MCF 10A (cell line): ENCODE data around the gene AKAP8. TPM values are rescaled to one million over a fixed set of nuclear protein-coding genes. Genes with fewer than 3 reads are reported as not detected.
"Not testable (repeated sequence)": the region's sequence is repeated elsewhere in the genome, so short reads cannot be mapped to it uniquely, and the experiment has no call there.

Experiments
- BruUV-seq: library from RNA; stranded (reverse); fragments of 400-500 nt; replicated peaks from 2 replicates; lab custom pipeline; 2021; lab: Mats Ljungman, UMichigan
- CTCF ChIA-PET: fragments of 300-600 bp; sonication (Branson Sonifier 250); formaldehyde crosslinking; extraction: SDS; loops from one replicate; lab custom pipeline; 2021; ENCODE audit warnings: antibody characterized with exemption, inconsistent platforms; lab: Yijun Ruan, JAX
- POLR2A ChIA-PET: fragments of 300-600, 350-650 bp; sonication (Branson Sonifier 250); formaldehyde crosslinking; extraction: SDS; loops from one replicate; lab custom pipeline; 2020; ENCODE audit warnings: antibody characterized with exemption, inconsistent platforms; lab: Yijun Ruan, JAX
- DNase-seq: peaks from one replicate; pipeline ENCODE4 v3.0.0-alpha.2; 2018; ENCODE audit not compliant: unreplicated experiment
- H3K27ac Mint-ChIP-seq: one replicate; pipeline ENCODE4 v1.8.0; 2022; ENCODE audit warnings: mild to moderate bottlenecking, low read depth, mixed read lengths; ENCODE audit not compliant: unreplicated experiment
- H3K27me3 Mint-ChIP-seq: one replicate; pipeline ENCODE4 v1.8.0; 2022; ENCODE audit warnings: mixed read lengths; ENCODE audit not compliant: insufficient read depth, unreplicated experiment
- H3K36me3 Mint-ChIP-seq: one replicate; pipeline ENCODE4 v1.8.0; 2022; ENCODE audit warnings: mild to moderate bottlenecking, moderate library complexity, mixed read lengths; ENCODE audit not compliant: insufficient read depth, unreplicated experiment
- H3K4me1 Mint-ChIP-seq: one replicate; pipeline ENCODE4 v1.8.0; 2022; ENCODE audit warnings: mixed read lengths; ENCODE audit not compliant: insufficient read depth, unreplicated experiment
- H3K4me3 Mint-ChIP-seq: one replicate; pipeline ENCODE4 v1.8.0; 2022; ENCODE audit warnings: mild to moderate bottlenecking, moderate library complexity, mixed read lengths; ENCODE audit not compliant: unreplicated experiment
- H3K9me3 Mint-ChIP-seq: one replicate; pipeline ENCODE4 v1.8.0; 2022; ENCODE audit warnings: mixed read lengths; ENCODE audit not compliant: unreplicated experiment
- intact Hi-C: fragments of 100-400 bp; cut with micrococcal nuclease; formaldehyde crosslinking; loops from 2 replicates; pipeline ENCODE4 v1.14.1; 2022
- total RNA-seq: library from RNA; stranded (reverse); gene quantifications from 2 replicates; pipeline ENCODE4 v1.2.3, GENCODE V29; 2022
- TF ChIP-seq, protein P1 (sequence below): fragments of 200-600 bp; IDR thresholded peaks from one replicate; pipeline ENCODE4 v1.8.0; 2022; ENCODE audit warnings: antibody characterized with exemption, mild to moderate bottlenecking; ENCODE audit not compliant: unreplicated experiment

The AKAP8 gene
- total RNA-seq, 1 experiment from 2014 or later, result 37.8 TPM

DNA sequence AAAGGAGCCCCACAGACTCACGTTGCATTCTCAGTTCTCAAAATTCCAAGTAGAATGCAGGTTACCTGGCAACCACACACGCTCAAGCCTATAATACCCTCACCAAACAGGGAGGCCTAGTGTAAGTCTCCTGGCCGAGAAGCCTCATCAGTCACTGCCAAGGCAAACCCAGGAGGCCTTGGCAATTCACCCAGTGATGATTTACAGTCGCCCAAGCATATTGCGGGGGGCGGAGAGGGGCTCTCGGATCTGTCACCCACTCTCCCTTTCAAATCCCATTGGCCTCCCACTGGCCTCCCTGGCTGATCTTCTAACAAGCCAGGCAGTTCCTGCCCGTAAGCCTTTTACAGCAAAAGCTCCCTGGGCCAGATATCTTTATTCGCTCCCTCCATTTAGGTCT is 38.1 kb upstream of the AKAP8 start:
- Mint-ChIP-seq H3K27me3 (no peaks in the 10 kb centered on the region), H3K4me3 (peak overlapping the region; percentile 95), H3K36me3 (peaks cover 59% of the 10 kb centered on the region), H3K27ac (peak overlapping the region; percentile 97), H3K4me1 (peaks cover 19% of the 10 kb centered on the region), H3K9me3 (no peaks in the 10 kb centered on the region)
- TF ChIP-seq, protein P1, sequence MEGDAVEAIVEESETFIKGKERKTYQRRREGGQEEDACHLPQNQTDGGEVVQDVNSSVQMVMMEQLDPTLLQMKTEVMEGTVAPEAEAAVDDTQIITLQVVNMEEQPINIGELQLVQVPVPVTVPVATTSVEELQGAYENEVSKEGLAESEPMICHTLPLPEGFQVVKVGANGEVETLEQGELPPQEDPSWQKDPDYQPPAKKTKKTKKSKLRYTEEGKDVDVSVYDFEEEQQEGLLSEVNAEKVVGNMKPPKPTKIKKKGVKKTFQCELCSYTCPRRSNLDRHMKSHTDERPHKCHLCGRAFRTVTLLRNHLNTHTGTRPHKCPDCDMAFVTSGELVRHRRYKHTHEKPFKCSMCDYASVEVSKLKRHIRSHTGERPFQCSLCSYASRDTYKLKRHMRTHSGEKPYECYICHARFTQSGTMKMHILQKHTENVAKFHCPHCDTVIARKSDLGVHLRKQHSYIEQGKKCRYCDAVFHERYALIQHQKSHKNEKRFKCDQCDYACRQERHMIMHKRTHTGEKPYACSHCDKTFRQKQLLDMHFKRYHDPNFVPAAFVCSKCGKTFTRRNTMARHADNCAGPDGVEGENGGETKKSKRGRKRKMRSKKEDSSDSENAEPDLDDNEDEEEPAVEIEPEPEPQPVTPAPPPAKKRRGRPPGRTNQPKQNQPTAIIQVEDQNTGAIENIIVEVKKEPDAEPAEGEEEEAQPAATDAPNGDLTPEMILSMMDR, result no peak
- ChIA-PET POLR2A (interaction anchor here (0.6 to 6.2 kb wide), 9 partner anchors 8 to 168 kb away, joined by 4 to 108 read pairs (median 10); partner anchors contain the start of gene AKAP8), CTCF (interaction anchor here (0.6 to 3.5 kb wide), 8 partner anchors 9 to 776 kb away, joined by 3 to 30 read pairs (median 4); no protein-coding TSS in a partner anchor)
- intact Hi-C loops, result loop anchor here (2.0 to 5.0 kb wide), 2 partner anchors 39 to 240 kb away; partner anchors contain the start of gene AKAP8
- DNase-seq, result no peak
- no TSS peak for BruUV-seq

DNA sequence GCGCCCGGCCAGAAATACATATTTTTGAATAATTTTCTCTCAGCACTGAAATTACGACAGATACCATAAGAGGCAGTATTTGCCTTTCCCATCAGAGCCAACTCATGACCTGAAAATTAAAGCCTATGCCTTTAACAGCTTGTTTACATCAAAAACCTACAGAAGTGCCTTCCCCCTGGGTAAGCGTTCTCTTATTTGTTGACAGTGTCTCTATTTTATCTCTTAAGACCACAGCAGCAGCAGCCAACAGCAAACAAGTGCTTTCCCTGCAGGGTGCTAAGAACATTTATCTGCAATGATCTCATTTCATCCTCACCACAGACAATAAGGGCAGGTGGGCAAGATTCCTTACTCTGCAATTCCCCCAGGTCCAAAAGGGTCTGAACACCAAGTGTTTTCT is 33.2 kb upstream of the AKAP8 start:
- Mint-ChIP-seq H3K27me3 (no peaks in the 10 kb centered on the region), H3K27ac (no peak overlapping the region), H3K36me3 (peaks cover 58% of the 10 kb centered on the region), H3K4me1 (peaks cover 15% of the 10 kb centered on the region), H3K4me3 (no peak overlapping the region), H3K9me3 (no peaks in the 10 kb centered on the region)
- TF ChIP-seq, protein P1, result no peak
- intact Hi-C loops, result no loop called here
- DNase-seq, result no peak
- BruUV-seq, result no TSS peak
- POLR2A ChIA-PET, result interaction anchor here (0.6 to 1.4 kb wide), 3 partner anchors 33 to 207 kb away, joined by 4 to 8 read pairs (median 5); partner anchors contain the start of gene AKAP8
- CTCF ChIA-PET, result interaction anchor here (0.7 to 1.2 kb wide), 2 partner anchors 18 to 34 kb away, joined by 3 read pairs; no protein-coding TSS in a partner anchor

DNA sequence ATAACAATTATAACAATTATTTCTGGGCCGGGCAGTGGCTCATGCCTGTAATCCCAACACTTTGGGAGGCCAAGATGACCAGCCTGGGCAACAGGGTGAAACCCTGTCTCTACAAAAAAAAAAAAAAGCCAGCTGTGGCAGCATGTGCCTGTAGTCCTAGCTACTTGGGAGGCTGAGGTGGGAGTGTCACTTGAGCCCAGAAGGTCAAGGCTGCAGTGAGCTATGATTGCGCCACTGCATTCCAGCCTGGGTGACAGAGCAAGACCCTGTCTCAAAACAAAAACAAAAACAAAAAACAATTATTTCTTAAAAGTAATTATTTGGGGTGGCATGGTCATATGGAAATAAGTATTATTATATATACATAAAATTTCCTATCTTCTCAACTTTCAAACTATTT is 31.8 kb upstream of the AKAP8 start:
- H3K4me1 Mint-ChIP-seq, BruUV-seq, H3K9me3 Mint-ChIP-seq, H3K27me3 Mint-ChIP-seq, H3K27ac Mint-ChIP-seq, DNase-seq, H3K4me3 Mint-ChIP-seq, intact Hi-C loops: not testable (repeated sequence)
- ChIA-PET POLR2A (interaction anchor here (1.3 kb wide), 1 partner anchor 9 kb away, joined by 3 read pairs; no protein-coding TSS in a partner anchor), CTCF (interaction anchor here (0.5 to 1.3 kb wide), 3 partner anchors 9 to 144 kb away, joined by 3 to 4 read pairs (median 3); no protein-coding TSS in a partner anchor)
- peaks cover 64% of the 10 kb centered on the region for H3K36me3 Mint-ChIP-seq

DNA sequence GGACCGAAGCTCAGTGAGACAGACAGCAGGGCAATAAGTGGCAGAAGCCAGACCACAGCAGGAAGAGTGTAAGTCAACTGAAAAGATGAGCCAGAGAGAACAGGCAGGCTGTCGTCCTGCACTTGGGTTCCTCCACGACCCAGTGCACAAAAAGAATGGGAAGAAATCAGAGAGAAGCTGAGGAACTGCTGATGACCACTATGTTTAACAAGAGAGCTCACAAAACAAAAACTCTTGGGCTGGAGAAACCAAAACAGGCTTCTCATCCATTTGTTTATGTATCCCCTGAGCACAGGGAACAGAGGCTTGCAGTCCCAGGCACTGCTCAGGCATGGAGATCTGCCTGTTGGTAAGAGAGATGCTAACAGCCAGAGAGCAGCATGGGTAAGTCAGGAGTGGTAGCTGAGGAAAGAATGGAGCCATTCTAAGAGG is 25.2 kb upstream of the AKAP8 start:
- Mint-ChIP-seq H3K9me3 (no peaks in the 10 kb centered on the region), H3K4me3 (no peak overlapping the region), H3K4me1 (peaks cover 15% of the 10 kb centered on the region), H3K36me3 (peaks cover 60% of the 10 kb centered on the region), H3K27me3 (no peaks in the 10 kb centered on the region), H3K27ac (no peak overlapping the region)
- no peak for DNase-seq
- intact Hi-C loops, result no loop called here
- TF ChIP-seq, protein P1, result no peak
- no TSS peak for BruUV-seq
- ChIA-PET CTCF (interaction anchor here (0.6 to 1.2 kb wide), 4 partner anchors 15 to 658 kb away, joined by 3 read pairs; no protein-coding TSS in a partner anchor), POLR2A (interaction anchor here (0.7 to 2.8 kb wide), 3 partner anchors 14 to 1326 kb away, joined by 3 to 14 read pairs (median 6); partner anchors contain the start of gene AKAP8L)
